NCI-H1694 treated with DMSO at 0.1 percent for 48 hours (cell line): ENCODE data around the gene IL19.
"Not testable (repeated sequence)": the region's sequence is repeated elsewhere in the genome, so short reads cannot be mapped to it uniquely, and the experiment has no call there.

Experiments
- DNase-seq: peaks from one replicate; lab custom pipeline; 2025; lab: John Stamatoyannopoulos, UW

The IL19 gene

DNA sequence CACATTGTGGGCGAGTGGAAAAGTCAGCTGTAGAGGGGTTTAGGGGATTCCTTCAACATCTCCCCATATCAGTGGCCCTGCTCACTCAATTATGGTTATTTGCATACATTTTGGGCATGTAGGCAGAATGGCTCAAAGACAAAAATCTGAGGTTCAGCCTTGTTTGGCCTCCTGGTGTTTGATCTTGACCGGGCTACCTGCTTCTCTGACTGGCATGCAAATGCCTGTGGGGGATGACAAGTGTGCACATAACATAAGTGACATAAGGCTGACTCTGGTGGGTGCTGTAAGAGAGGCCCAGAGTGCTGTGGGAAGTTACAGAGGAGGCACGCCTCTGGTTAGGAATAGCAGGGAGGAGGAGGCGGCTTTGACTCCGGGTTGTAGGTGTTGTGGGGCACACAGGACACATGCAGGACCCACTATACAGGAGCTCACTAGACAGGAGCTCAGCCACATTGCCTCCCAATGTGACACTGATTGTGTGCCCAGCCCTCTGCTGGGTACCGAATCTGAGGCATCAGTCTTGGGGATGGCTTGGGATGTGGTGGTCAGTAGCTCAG lies 29.4 kb upstream of the IL19 start:
- DNase-seq = no peak

GRCh38 chr1:206742719-206743383 lies 27.7 kb upstream of the IL19 start:
- DNase-seq = no peak

GRCh38 chr1:206744683-206745082 lies 25.9 kb upstream of the IL19 start:
- no peak for DNase-seq

DNA sequence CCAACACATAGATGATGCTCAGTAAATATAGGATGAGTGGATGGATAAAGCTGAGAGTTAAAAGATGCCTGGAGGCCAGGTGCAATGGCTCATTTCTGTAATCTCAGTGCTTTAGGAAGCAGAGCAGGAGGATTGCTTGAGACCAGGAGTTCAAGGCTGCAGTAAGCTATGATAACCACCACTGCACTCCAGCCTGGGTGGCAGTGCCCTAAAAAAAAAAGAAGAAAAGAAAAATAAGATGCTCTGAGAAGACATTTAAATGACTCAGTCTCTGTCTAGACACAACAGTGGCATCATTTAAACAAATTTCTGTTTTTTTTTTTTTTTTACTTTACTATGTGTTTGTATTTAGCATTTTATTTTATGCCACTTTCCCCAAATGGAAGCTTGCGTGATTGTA lies 25.3 kb upstream of the IL19 start:
- DNase-seq = no peak

DNA sequence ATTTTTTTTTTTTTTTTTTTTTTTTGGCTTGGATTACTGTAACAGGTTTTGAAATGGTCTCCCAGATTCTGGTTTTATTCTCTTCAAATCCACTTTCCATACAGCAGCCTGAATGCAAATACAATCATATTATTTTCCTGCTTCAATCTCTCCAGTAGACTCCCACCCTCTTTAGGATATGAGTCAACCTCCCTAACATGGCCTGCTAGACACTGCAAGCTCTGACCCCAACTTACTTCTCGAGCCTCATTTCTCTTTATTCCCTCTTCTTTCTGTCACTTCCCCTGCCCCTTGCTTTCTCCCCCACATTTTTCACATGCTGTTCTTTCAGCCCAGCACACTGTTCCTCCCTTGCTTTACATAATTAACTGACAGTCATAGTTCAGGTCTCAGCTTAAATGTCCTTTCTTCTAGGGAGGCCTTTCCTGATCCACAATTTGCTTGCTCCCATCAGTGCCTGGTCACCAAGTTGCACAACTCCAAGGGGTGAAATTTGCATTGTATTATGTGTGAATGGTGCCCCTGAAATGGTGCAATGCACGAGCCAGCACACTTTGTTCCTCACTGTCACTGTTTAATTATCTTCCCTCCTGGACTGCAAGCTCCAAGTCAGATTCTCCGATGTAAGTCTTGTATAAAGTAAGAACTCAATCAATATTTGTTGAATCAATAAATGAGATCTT lies 22.1 kb upstream of the IL19 start:
- no peak for DNase-seq

DNA sequence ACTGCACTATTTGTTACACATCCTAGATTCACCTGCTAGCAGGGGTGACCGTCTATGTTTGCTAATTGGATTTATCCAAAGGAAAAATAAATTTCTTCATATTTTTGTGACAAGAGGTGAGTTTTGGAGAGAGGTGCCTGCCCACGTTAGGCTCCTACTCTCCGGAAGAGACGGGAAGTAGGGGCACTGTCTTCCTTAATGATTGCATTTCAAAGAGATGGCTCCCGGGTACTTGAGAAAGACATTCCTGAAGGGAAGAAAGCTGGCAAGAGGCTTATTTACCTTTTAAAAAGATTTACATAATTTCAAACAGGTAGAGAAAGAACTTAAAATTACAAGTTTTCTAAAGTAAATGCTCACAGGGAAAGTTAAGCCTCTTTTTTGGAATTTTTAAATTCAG lies 18.7 kb upstream of the IL19 start:
- DNase-seq = no peak

- no peak for DNase-seq
Measured at GRCh38 chr1:206752481-206752880, 18.1 kb upstream of the IL19 start.

DNA sequence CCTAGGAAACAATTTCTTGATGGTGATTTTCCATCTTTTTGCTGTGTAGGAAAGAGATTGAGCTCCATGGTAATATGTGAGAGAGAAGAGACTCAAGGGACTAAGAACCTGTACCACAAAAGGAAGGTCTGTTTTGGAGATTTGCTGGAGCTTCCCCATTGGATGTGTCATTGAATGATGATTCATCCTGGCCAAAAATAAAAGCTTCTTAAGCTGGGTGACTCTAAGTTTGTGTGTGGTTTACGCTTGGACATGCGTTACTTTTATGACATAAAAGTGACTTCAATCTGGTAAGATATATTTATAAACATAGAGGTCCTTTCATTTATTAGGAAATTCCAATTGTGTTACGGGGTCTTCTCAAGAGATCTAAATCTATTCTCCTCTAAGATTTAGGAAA lies 17.4 kb upstream of the IL19 start:
- DNase-seq = no peak

DNA sequence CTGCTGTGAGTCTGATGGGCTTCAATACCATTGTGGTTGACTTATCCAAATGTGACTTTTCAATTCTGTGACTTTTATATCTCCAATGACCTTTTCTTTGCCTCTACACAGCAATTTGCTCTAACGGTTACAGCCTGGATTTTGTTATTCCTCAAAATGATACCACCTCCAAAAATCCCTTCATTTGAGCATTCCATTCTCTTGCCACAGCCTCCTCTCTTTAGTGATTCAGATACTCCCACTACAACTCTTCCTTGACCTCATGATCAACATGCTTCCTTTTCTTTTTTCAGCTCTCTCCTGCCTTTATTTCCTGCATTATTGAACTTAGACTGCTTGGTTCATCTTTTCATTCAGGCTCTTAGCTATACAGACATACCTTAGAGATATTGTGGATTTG lies 16.6 kb upstream of the IL19 start:
- DNase-seq = no peak

DNA sequence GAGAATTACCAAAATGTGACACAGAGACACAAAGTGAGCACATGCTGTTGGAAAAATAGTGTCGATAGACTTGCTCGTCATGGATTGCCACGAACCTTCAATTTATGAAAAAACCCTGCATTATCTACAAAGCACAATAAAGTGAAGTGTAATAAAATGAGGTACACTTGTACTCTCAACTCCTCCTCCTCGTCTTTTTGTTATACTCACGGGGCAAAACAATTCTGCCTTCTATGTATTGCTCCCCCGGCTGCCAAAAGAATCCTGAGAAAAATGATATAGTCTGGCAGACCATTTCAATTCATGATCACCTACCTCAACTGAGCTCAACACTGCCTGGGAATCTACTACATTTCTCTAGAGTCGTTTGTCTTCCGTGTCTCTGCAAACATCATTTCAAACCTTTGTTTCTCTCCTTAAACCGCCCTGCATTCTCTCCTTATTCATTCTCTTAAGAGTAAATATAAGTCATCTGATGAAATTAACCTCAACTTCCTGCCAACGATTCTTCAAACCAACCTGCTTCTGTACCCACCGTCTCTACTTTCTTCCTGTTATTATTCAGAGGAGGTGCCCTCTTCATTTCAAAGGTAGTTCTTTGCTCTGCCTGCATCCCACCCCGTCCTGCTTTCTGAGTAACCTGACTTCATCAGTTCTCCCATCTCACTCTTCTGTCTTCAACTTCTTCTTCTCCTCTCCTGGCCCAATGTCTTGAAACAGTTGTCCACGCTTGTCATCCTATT lies 12.9 kb upstream of the IL19 start:
- no peak for DNase-seq

DNA sequence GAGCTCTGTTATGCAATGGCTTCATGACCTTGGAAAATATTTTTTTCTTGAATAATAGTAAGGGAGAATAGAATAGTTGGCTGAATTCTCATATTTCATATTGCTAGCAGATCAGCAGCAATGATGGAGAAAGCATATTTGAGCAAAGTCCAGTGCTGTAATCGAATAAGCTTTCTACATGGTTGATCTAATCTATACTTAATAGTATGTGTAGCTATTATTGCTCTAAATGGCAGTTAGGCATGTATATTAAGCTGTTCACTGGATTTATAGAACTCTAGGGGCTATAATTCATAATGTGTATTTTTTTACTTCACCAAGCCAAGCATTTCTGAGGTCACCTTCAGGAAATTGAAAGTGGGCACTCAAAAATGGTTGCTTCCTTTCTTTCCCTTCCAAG lies 10.0 kb upstream of the IL19 start:
- DNase-seq = no peak

GRCh38 chr1:206761159-206761768 lies 9.3 kb upstream of the IL19 start:
- no peak for DNase-seq

DNA sequence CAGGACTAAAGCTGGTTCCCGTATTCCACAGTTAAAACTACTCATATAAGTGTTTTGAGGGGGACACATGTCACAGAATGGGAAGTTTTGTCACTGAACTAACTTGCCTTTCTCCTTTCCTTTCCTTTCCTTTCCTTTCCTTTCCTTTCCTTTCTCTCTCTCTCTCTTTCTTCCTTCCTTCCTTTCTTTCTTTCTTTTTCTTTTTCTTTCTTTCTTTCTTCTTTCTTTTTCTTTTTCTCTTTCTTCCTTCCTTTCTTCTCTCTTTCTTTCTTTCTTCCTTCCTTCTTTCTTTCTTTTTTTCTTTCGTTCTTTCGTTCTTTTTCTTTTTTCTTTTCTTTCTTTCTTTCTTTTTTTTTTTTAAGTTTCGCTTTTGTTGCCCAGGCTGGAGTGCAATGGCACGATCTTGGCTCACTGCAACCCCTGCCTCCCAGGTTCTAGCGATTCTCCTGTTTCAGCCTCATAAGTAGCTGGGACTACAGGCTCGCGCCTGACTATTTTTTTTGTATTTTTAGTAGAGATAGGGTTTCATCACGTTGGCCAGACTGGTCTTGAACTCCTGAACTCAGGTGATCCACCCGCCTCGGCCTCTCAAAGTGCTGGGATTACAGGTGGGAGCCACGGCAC lies 7.7 kb upstream of the IL19 start:
- not testable (repeated sequence) for DNase-seq

GRCh38 chr1:206765771-206766170 lies 4.8 kb upstream of the IL19 start:
- DNase-seq = not testable (repeated sequence)

- DNase-seq = no peak
Measured at GRCh38 chr1:206766251-206766856, 4.2 kb upstream of the IL19 start.

- DNase-seq = no peak
Measured at GRCh38 chr1:206768472-206769303, 1.9 kb upstream of the IL19 start.

GRCh38 chr1:206769304-206769731 lies 1.3 kb upstream of the IL19 start:
- no peak for DNase-seq

DNA sequence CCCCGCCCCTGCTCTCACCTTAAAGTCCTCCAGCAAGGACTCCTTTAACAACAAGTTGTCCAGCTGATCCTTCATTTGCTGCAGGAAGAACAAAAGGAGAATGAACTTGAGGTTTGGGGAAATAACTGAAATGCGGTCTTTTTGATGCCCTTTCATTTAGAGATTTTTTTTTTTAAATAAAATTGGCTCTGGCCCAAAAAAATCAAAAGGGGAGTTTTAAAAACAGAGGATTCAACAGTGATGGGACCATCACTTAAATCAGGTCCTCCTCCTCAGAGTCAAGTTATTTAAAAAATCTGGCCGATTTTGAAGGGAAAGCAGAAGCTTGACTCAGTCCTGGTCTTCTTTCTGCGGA lies 742 bp downstream of the IL19 start:
- no peak for DNase-seq

- no peak for DNase-seq
Measured at GRCh38 chr1:206772243-206772937, 1.8 kb downstream of the IL19 start, which contains the start of gene IL10. TSS of gene IL10 (minus strand) at chr1:206772494. CDS start at chr1:206772435, 59 bp downstream.

DNA sequence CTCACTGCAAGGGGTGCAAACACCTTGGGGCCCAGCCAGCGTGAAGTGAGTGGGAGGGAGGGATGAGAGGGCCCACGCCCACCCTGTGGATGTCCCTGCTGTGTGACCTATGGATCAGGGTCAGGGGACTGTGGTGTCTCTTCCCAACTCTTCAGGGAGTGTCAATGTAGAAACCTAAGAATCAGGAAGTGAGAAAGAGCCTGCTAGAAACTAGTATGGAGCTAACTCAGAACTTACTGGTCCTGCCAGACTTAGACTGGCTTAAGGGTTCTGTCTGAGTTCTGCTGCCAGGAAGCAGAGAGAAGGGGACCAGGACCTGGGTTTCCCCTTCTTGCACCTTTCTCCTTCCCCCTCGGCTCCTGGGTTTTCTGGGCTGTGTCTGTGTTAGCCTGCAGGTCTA lies 3.5 kb downstream of the IL19 start:
- no peak for DNase-seq
